Measurements from ENCODE around the gene CDKN2B-AS1.

Gene CDKN2B-AS1

GRCh38 chr9:21982861-21983560 is 11.6 kb upstream of the CDKN2B-AS1 start:
- no peak for DNase-seq

GRCh38 chr9:21983561-21983935 is 11.0 kb upstream of the CDKN2B-AS1 start:
- DNase-seq: no peak

GRCh38 chr9:21984101-21984500 is 10.5 kb upstream of the CDKN2B-AS1 start:
- DNase-seq: no peak

- DNase-seq: no peak
These were observed 8.5 kb upstream of the CDKN2B-AS1 start for GRCh38 chr9:21985964-21986667.

GRCh38 chr9:21988056-21988990 is 6.3 kb upstream of the CDKN2B-AS1 start:
- DNase-seq: no peak

- DNase-seq: no peak
These were observed 5.0 kb upstream of the CDKN2B-AS1 start for GRCh38 chr9:21989440-21990189.

- no peak for DNase-seq
These were observed 3.3 kb upstream of the CDKN2B-AS1 start for GRCh38 chr9:21991072-21991959.

GRCh38 chr9:21993007-21993406 is 1.6 kb upstream of the CDKN2B-AS1 start:
- DNase-seq: no peak

GRCh38 chr9:21993893-21994555 is 567 bp upstream of the CDKN2B-AS1 start, which contains the start of gene CDKN2A:
TSS of gene CDKN2A (minus strand) at chr9:21994392.
- DNase-seq: peak; percentile 69

- DNase-seq: peak; percentile 88
These were observed 545 bp downstream of the CDKN2B-AS1 start for GRCh38 chr9:21995006-21995665.

- peak; percentile 26 for DNase-seq
These were observed 1.2 kb downstream of the CDKN2B-AS1 start for GRCh38 chr9:21995666-21996398.

- no peak for DNase-seq
These were observed 1.8 kb downstream of the CDKN2B-AS1 start for GRCh38 chr9:21996438-21996837.

GRCh38 chr9:21996858-21997257 is 2.3 kb downstream of the CDKN2B-AS1 start:
- no peak for DNase-seq

GRCh38 chr9:21997480-21997879 is 2.9 kb downstream of the CDKN2B-AS1 start:
- DNase-seq: no peak

GRCh38 chr9:21998026-21998425 is 3.4 kb downstream of the CDKN2B-AS1 start:
- DNase-seq: no peak

GRCh38 chr9:22002038-22002437 is 7.4 kb downstream of the CDKN2B-AS1 start:
- no peak for DNase-seq

- peak; percentile 42 for DNase-seq
These were observed 10.6 kb downstream of the CDKN2B-AS1 start for GRCh38 chr9:22005021-22005701.

GRCh38 chr9:22005702-22006606 is 11.4 kb downstream of the CDKN2B-AS1 start:
- no peak for DNase-seq

Data from CD4-positive, alpha-beta T cell treated with Interleukin-12 subunit alpha and Interleukin-12 subunit beta, for 1 hour (primary cell).